ENCODE measurements around the gene RERG.

Gene RERG

GRCh38 chr12:15074351-15074750 lies 146.9 kb downstream of the RERG start:
- Histone ChIP-seq H3K27ac (no peak overlapping the region), H3K4me3 (ENCODE audit: low read depth, low read length) (no peak overlapping the region), H3K36me3 (replicated peaks) (no peaks in the 10 kb centered on the region), H3K27me3 (replicated peaks) (no peaks in the 10 kb centered on the region)
- no peak for TF ChIP-seq CTCF (IDR thresholded peaks at IDR 0.05; ENCODE audit: low read depth, low read length, missing control alignments)
- DNase-seq, result no peak
- in situ Hi-C loops (cut with HindIII; ENCODE audit: low pct_ligation_motif_present, low sequenced_read_pairs), result no loop called here

- Histone ChIP-seq H3K36me3 (replicated peaks) (no peaks in the 10 kb centered on the region), H3K27ac (no peak overlapping the region), H3K27me3 (replicated peaks) (no peaks in the 10 kb centered on the region), H3K4me3 (ENCODE audit: low read depth, low read length) (no peak overlapping the region)
- DNase-seq, result no peak
- in situ Hi-C loops (cut with HindIII; ENCODE audit: low pct_ligation_motif_present, low sequenced_read_pairs), result no loop called here
- TF ChIP-seq CTCF (IDR thresholded peaks at IDR 0.05; ENCODE audit: low read depth, low read length, missing control alignments), result no peak
Observed at GRCh38 chr12:15059123-15059522, 162.1 kb downstream of the RERG start.

Data from brain microvascular endothelial cell (primary cell).